Measurements from ENCODE around the gene ENPEP.

GRCh38 chr4:110480031-110480549 lies 4.1 kb downstream of the ENPEP start:
- TF ChIP-seq, protein P1, sequence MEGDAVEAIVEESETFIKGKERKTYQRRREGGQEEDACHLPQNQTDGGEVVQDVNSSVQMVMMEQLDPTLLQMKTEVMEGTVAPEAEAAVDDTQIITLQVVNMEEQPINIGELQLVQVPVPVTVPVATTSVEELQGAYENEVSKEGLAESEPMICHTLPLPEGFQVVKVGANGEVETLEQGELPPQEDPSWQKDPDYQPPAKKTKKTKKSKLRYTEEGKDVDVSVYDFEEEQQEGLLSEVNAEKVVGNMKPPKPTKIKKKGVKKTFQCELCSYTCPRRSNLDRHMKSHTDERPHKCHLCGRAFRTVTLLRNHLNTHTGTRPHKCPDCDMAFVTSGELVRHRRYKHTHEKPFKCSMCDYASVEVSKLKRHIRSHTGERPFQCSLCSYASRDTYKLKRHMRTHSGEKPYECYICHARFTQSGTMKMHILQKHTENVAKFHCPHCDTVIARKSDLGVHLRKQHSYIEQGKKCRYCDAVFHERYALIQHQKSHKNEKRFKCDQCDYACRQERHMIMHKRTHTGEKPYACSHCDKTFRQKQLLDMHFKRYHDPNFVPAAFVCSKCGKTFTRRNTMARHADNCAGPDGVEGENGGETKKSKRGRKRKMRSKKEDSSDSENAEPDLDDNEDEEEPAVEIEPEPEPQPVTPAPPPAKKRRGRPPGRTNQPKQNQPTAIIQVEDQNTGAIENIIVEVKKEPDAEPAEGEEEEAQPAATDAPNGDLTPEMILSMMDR (IDR thresholded peaks at IDR 0.05) = no peak
- TF ChIP-seq POLR2A (IDR thresholded peaks at IDR 0.05) = no peak

All from transverse colon (tissue), 3 donors.